ENCODE measurements around the gene CEACAM5.

The CEACAM5 gene

DNA sequence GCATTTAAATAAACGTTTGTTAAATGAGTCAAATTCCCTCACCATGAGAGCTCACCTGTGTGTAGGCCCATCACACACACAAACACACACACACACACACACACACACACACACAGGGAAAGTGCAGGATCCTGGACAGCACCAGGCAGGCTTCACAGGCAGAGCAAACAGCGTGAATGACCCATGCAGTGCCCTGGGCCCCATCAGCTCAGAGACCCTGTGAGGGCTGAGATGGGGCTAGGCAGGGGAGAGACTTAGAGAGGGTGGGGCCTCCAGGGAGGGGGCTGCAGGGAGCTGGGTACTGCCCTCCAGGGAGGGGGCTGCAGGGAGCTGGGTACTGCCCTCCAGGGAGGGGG lies 8.5 kb upstream of the CEACAM5 start:
- H3K36me3 ChIP-seq (ENCODE audit: control insufficient read depth, insufficient read depth, low read length) = no peaks in the 10 kb centered on the region
- no peak overlapping the region for H3K4me3 ChIP-seq (ENCODE audit: insufficient read depth, low read depth, low read length, poor library complexity, severe bottlenecking)
- no peak overlapping the region for H3K27ac ChIP-seq (ENCODE audit: insufficient read depth, low read length, poor library complexity, severe bottlenecking)
- no peaks in the 10 kb centered on the region for H3K4me1 ChIP-seq (ENCODE audit: control insufficient read depth, insufficient read depth, low read length, poor library complexity, severe bottlenecking)
- no peaks in the 10 kb centered on the region for H3K9me3 ChIP-seq (ENCODE audit: control insufficient read depth, low read length)
- DNase-seq = no peak
- H3K27me3 ChIP-seq (replicated peaks; ENCODE audit: control insufficient read depth, insufficient read depth, low read length, poor library complexity, severe bottlenecking) = peaks cover 5% of the 10 kb centered on the region

DNA sequence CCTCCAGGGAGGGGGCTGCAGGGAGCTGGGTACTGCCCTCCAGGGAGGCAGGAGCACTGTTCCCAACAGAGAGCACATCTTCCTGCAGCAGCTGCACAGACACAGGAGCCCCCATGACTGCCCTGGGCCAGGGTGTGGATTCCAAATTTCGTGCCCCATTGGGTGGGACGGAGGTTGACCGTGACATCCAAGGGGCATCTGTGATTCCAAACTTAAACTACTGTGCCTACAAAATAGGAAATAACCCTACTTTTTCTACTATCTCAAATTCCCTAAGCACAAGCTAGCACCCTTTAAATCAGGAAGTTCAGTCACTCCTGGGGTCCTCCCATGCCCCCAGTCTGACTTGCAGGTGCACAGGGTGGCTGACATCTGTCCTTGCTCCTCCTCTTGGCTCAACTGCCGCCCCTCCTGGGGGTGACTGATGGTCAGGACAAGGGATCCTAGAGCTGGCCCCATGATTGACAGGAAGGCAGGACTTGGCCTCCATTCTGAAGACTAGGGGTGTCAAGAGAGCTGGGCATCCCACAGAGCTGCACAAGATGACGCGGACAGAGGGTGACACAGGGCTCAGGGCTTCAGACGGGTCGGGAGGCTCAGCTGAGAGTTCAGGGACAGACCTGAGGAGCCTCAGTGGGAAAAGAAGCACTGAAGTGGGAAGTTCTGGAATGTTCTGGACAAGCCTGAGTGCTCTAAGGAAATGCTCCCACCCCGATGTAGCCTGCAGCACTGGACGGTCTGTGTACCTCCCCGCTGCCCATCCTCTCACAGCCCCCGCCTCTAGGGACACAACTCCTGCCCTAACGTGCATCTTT lies 7.8 kb upstream of the CEACAM5 start:
- Histone ChIP-seq H3K9me3 (ENCODE audit: control insufficient read depth, low read length) (no peaks in the 10 kb centered on the region), H3K4me1 (ENCODE audit: control insufficient read depth, insufficient read depth, low read length, poor library complexity, severe bottlenecking) (no peaks in the 10 kb centered on the region), H3K27me3 (replicated peaks; ENCODE audit: control insufficient read depth, insufficient read depth, low read length, poor library complexity, severe bottlenecking) (peaks cover 8% of the 10 kb centered on the region), H3K36me3 (ENCODE audit: control insufficient read depth, insufficient read depth, low read length) (no peaks in the 10 kb centered on the region), H3K4me3 (ENCODE audit: insufficient read depth, low read depth, low read length, poor library complexity, severe bottlenecking) (no peak overlapping the region), H3K27ac (ENCODE audit: insufficient read depth, low read length, poor library complexity, severe bottlenecking) (no peak overlapping the region)
- no peak for DNase-seq

DNA sequence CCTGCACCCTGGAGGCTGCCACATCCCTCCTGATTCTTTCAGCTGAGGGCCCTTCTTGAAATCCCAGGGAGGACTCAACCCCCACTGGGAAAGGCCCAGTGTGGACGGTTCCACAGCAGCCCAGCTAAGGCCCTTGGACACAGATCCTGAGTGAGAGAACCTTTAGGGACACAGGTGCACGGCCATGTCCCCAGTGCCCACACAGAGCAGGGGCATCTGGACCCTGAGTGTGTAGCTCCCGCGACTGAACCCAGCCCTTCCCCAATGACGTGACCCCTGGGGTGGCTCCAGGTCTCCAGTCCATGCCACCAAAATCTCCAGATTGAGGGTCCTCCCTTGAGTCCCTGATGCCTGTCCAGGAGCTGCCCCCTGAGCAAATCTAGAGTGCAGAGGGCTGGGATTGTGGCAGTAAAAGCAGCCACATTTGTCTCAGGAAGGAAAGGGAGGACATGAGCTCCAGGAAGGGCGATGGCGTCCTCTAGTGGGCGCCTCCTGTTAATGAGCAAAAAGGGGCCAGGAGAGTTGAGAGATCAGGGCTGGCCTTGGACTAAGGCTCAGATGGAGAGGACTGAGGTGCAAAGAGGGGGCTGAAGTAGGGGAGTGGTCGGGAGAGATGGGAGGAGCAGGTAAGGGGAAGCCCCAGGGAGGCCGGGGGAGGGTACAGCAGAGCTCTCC lies 6.9 kb upstream of the CEACAM5 start:
- Histone ChIP-seq H3K9me3 (ENCODE audit: control insufficient read depth, low read length) (no peaks in the 10 kb centered on the region), H3K4me1 (ENCODE audit: control insufficient read depth, insufficient read depth, low read length, poor library complexity, severe bottlenecking) (no peaks in the 10 kb centered on the region), H3K36me3 (ENCODE audit: control insufficient read depth, insufficient read depth, low read length) (no peaks in the 10 kb centered on the region), H3K4me3 (ENCODE audit: insufficient read depth, low read depth, low read length, poor library complexity, severe bottlenecking) (no peak overlapping the region), H3K27ac (ENCODE audit: insufficient read depth, low read length, poor library complexity, severe bottlenecking) (no peak overlapping the region), H3K27me3 (replicated peaks; ENCODE audit: control insufficient read depth, insufficient read depth, low read length, poor library complexity, severe bottlenecking) (peaks cover 8% of the 10 kb centered on the region)
- DNase-seq = no peak

DNA sequence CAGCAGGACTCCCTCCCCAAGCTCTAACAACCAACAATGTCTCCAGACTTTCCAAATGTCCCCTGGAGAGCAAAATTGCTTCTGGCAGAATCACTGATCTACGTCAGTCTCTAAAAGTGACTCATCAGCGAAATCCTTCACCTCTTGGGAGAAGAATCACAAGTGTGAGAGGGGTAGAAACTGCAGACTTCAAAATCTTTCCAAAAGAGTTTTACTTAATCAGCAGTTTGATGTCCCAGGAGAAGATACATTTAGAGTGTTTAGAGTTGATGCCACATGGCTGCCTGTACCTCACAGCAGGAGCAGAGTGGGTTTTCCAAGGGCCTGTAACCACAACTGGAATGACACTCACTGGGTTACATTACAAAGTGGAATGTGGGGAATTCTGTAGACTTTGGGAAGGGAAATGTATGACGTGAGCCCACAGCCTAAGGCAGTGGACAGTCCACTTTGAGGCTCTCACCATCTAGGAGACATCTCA lies 6.2 kb upstream of the CEACAM5 start:
- DNase-seq = no peak

DNA sequence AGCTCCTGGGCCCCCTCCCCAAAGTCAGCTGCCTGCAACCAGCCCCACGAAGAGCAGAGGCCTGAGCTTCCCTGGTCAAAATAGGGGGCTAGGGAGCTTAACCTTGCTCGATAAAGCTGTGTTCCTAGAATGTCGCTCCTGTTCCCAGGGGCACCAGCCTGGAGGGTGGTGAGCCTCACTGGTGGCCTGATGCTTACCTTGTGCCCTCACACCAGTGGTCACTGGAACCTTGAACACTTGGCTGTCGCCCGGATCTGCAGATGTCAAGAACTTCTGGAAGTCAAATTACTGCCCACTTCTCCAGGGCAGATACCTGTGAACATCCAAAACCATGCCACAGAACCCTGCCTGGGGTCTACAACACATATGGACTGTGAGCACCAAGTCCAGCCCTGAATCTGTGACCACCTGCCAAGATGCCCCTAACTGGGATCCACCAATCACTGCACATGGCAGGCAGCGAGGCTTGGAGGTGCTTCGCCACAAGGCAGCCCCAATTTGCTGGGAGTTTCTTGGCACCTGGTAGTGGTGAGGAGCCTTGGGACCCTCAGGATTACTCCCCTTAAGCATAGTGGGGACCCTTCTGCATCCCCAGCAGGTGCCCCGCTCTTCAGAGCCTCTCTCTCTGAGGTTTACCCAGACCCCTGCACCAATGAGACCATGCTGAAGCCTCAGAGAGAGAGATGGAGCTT lies 4.7 kb upstream of the CEACAM5 start:
- Histone ChIP-seq H3K27me3 (replicated peaks; ENCODE audit: control insufficient read depth, insufficient read depth, low read length, poor library complexity, severe bottlenecking) (peaks cover 11% of the 10 kb centered on the region), H3K9me3 (ENCODE audit: control insufficient read depth, low read length) (no peaks in the 10 kb centered on the region), H3K36me3 (ENCODE audit: control insufficient read depth, insufficient read depth, low read length) (no peaks in the 10 kb centered on the region), H3K27ac (ENCODE audit: insufficient read depth, low read length, poor library complexity, severe bottlenecking) (no peak overlapping the region), H3K4me1 (ENCODE audit: control insufficient read depth, insufficient read depth, low read length, poor library complexity, severe bottlenecking) (no peaks in the 10 kb centered on the region), H3K4me3 (ENCODE audit: insufficient read depth, low read depth, low read length, poor library complexity, severe bottlenecking) (no peak overlapping the region)
- no peak for DNase-seq

More for the DNA sequence above, 6.2 kb upstream of the CEACAM5 start:
- H3K27ac ChIP-seq (ENCODE audit: insufficient read depth, low read length, poor library complexity, severe bottlenecking) = no peak overlapping the region
- H3K4me3 ChIP-seq (ENCODE audit: insufficient read depth, low read depth, low read length, poor library complexity, severe bottlenecking) = no peak overlapping the region
- no peaks in the 10 kb centered on the region for H3K4me1 ChIP-seq (ENCODE audit: control insufficient read depth, insufficient read depth, low read length, poor library complexity, severe bottlenecking)
- H3K9me3 ChIP-seq (ENCODE audit: control insufficient read depth, low read length) = no peaks in the 10 kb centered on the region
- peaks cover 8% of the 10 kb centered on the region for H3K27me3 ChIP-seq (replicated peaks; ENCODE audit: control insufficient read depth, insufficient read depth, low read length, poor library complexity, severe bottlenecking)
- no peaks in the 10 kb centered on the region for H3K36me3 ChIP-seq (ENCODE audit: control insufficient read depth, insufficient read depth, low read length)

GRCh38 chr19:41705393-41706174 lies 2.8 kb upstream of the CEACAM5 start:
- Histone ChIP-seq H3K27me3 (replicated peaks; ENCODE audit: control insufficient read depth, insufficient read depth, low read length, poor library complexity, severe bottlenecking) (peaks cover 11% of the 10 kb centered on the region), H3K27ac (ENCODE audit: insufficient read depth, low read length, poor library complexity, severe bottlenecking) (no peak overlapping the region), H3K4me1 (ENCODE audit: control insufficient read depth, insufficient read depth, low read length, poor library complexity, severe bottlenecking) (no peaks in the 10 kb centered on the region), H3K36me3 (ENCODE audit: control insufficient read depth, insufficient read depth, low read length) (no peaks in the 10 kb centered on the region), H3K4me3 (ENCODE audit: insufficient read depth, low read depth, low read length, poor library complexity, severe bottlenecking) (no peak overlapping the region), H3K9me3 (ENCODE audit: control insufficient read depth, low read length) (no peaks in the 10 kb centered on the region)
- DNase-seq = no peak

- Histone ChIP-seq H3K36me3 (ENCODE audit: control insufficient read depth, insufficient read depth, low read length) (no peaks in the 10 kb centered on the region), H3K27me3 (replicated peaks; ENCODE audit: control insufficient read depth, insufficient read depth, low read length, poor library complexity, severe bottlenecking) (peaks cover 11% of the 10 kb centered on the region), H3K4me1 (ENCODE audit: control insufficient read depth, insufficient read depth, low read length, poor library complexity, severe bottlenecking) (no peaks in the 10 kb centered on the region), H3K4me3 (ENCODE audit: insufficient read depth, low read depth, low read length, poor library complexity, severe bottlenecking) (no peak overlapping the region), H3K9me3 (ENCODE audit: control insufficient read depth, low read length) (no peaks in the 10 kb centered on the region), H3K27ac (ENCODE audit: insufficient read depth, low read length, poor library complexity, severe bottlenecking) (no peak overlapping the region)
- DNase-seq = peak; percentile 19 to 48 (median 47)
Measured at GRCh38 chr19:41706741-41707501, 1.5 kb upstream of the CEACAM5 start.

DNA sequence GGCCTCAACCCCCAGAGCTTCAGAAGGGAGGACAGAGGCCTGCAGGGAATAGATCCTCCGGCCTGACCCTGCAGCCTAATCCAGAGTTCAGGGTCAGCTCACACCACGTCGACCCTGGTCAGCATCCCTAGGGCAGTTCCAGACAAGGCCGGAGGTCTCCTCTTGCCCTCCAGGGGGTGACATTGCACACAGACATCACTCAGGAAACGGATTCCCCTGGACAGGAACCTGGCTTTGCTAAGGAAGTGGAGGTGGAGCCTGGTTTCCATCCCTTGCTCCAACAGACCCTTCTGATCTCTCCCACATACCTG lies 969 bp upstream of the CEACAM5 start:
- no peak for DNase-seq
- Histone ChIP-seq H3K27ac (ENCODE audit: insufficient read depth, low read length, poor library complexity, severe bottlenecking) (no peak overlapping the region), H3K4me3 (ENCODE audit: insufficient read depth, low read depth, low read length, poor library complexity, severe bottlenecking) (no peak overlapping the region), H3K36me3 (ENCODE audit: control insufficient read depth, insufficient read depth, low read length) (no peaks in the 10 kb centered on the region), H3K9me3 (ENCODE audit: control insufficient read depth, low read length) (no peaks in the 10 kb centered on the region), H3K4me1 (ENCODE audit: control insufficient read depth, insufficient read depth, low read length, poor library complexity, severe bottlenecking) (no peaks in the 10 kb centered on the region), H3K27me3 (replicated peaks; ENCODE audit: control insufficient read depth, insufficient read depth, low read length, poor library complexity, severe bottlenecking) (peaks cover 11% of the 10 kb centered on the region)

GRCh38 chr19:41707871-41708371 lies 505 bp upstream of the CEACAM5 start:
- no peaks in the 10 kb centered on the region for H3K4me1 ChIP-seq (ENCODE audit: control insufficient read depth, insufficient read depth, low read length, poor library complexity, severe bottlenecking)

More at GRCh38 chr19:41707871-41708371, 505 bp upstream of the CEACAM5 start:
- DNase-seq = no peak
- Histone ChIP-seq H3K27me3 (replicated peaks; ENCODE audit: control insufficient read depth, insufficient read depth, low read length, poor library complexity, severe bottlenecking) (peaks cover 11% of the 10 kb centered on the region), H3K36me3 (ENCODE audit: control insufficient read depth, insufficient read depth, low read length) (no peaks in the 10 kb centered on the region), H3K4me3 (ENCODE audit: insufficient read depth, low read depth, low read length, poor library complexity, severe bottlenecking) (no peak overlapping the region), H3K27ac (ENCODE audit: insufficient read depth, low read length, poor library complexity, severe bottlenecking) (no peak overlapping the region), H3K9me3 (ENCODE audit: control insufficient read depth, low read length) (no peaks in the 10 kb centered on the region)
